Measurements from ENCODE around the gene SH2D3A.
"Not testable (repeated sequence)": the region's sequence is repeated elsewhere in the genome, so short reads cannot be mapped to it uniquely, and the experiment has no call there.

Gene SH2D3A

DNA sequence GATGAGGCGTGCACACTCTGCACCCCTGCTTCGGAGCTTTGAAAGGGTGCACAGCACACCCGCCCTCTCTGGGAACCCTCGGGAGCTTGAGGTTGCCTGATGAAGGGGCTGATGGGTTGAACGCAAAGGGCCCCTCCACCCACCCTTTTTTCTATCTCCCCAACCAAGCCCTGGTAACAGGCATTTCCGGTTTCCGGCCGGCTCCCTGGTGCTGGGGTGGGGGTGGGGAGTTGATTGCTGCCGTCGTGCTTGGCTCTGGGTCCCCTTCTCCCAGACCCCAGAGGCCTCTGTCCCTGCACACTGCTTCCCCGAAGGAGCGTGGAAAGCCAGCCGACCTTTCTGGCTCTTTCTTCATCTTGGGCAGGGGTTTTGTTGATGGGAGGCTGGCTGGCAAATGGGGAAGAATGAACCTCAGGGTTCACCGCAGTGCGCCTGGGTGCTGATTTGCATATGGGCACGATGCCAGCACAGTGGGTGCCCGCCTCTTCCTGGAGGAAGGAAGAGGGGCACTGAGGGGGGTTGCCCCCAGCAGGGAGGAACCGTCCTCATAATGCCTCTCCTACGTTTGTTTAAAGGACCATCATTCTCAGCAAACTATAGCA is 34.4 kb upstream of the SH2D3A start:
- in situ Hi-C loops (cut with HindIII; ENCODE audit: low pct_ligation_motif_present, low sequenced_read_pairs): no loop called here
- TF ChIP-seq, protein P1, sequence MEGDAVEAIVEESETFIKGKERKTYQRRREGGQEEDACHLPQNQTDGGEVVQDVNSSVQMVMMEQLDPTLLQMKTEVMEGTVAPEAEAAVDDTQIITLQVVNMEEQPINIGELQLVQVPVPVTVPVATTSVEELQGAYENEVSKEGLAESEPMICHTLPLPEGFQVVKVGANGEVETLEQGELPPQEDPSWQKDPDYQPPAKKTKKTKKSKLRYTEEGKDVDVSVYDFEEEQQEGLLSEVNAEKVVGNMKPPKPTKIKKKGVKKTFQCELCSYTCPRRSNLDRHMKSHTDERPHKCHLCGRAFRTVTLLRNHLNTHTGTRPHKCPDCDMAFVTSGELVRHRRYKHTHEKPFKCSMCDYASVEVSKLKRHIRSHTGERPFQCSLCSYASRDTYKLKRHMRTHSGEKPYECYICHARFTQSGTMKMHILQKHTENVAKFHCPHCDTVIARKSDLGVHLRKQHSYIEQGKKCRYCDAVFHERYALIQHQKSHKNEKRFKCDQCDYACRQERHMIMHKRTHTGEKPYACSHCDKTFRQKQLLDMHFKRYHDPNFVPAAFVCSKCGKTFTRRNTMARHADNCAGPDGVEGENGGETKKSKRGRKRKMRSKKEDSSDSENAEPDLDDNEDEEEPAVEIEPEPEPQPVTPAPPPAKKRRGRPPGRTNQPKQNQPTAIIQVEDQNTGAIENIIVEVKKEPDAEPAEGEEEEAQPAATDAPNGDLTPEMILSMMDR (IDR thresholded peaks at IDR 0.05; ENCODE audit: low read depth, low read length, missing control alignments): no peak
- Histone ChIP-seq H3K27me3 (replicated peaks) (no peaks in the 10 kb centered on the region), H3K4me3 (ENCODE audit: low read depth, low read length) (no peak overlapping the region), H3K27ac (peak overlapping the region; percentile 2), H3K36me3 (replicated peaks) (no peaks in the 10 kb centered on the region)
- DNase-seq: no peak

GRCh38 chr19:6800991-6801484 is 33.8 kb upstream of the SH2D3A start:
- DNase-seq: peak; percentile 71
- in situ Hi-C loops (cut with HindIII; ENCODE audit: low pct_ligation_motif_present, low sequenced_read_pairs): no loop called here

DNA sequence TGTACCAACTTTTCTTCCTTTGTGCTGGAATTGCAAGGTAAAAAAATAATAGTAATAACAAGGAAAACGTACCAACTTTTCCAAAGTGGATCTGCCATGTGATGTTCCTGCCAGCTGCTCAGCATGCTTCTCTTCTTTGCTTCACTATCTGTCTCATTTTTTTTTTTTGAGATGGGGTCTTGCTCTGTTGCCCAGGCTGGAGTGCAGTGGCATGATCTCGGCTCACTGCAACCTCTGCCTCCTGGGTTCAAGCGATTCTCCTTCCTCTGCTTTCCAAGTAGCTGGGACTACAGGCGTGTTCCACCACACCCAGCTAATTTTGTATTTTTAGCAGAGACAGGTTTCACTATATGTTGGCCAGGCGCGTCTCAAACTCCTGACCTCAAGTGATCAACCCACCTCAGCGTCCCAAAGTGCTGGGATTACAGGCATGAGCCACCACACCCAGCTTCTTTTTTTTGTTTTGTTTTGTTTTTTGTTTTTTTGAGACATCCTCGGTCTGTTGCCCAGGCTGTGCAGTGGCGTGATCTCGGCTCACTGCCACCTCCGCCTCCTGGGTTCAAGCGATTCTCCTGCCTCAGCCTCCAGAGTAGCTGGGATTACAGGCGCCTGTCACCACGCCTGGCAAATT is 33.0 kb upstream of the SH2D3A start:
- H3K27ac ChIP-seq; in situ Hi-C loops (cut with HindIII; ENCODE audit: low pct_ligation_motif_present, low sequenced_read_pairs); H3K36me3 ChIP-seq (replicated peaks); H3K4me3 ChIP-seq (ENCODE audit: low read depth, low read length); H3K27me3 ChIP-seq (replicated peaks); DNase-seq: not testable (repeated sequence)

More at GRCh38 chr19:6800991-6801484, 33.8 kb upstream of the SH2D3A start:
- Histone ChIP-seq H3K36me3 (replicated peaks) (no peaks in the 10 kb centered on the region), H3K27me3 (replicated peaks) (no peaks in the 10 kb centered on the region), H3K27ac (peak overlapping the region; percentile 2), H3K4me3 (ENCODE audit: low read depth, low read length) (no peak overlapping the region)
- TF ChIP-seq, protein P1 (IDR thresholded peaks at IDR 0.05; ENCODE audit: low read depth, low read length, missing control alignments): no peak

DNA sequence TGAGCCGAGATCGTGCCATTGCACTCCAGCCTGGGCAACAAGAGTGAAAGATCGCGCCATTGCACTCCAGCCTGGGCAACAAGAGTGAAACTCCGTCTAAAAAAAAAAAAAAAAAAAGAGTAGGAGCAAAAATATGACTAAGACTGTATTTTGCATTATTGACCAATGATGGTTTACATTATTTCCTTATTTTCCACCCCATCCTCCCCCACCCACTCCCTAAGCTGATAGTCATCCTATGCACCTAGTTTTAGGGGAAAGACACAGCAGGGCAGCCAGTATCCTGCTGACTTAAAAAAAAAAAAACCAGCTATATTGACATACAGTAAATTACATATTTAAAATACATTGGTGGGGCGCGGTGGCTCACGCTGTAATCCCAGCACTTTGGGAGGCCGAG is 30.4 kb upstream of the SH2D3A start:
- Histone ChIP-seq H3K27me3 (replicated peaks) (no peaks in the 10 kb centered on the region), H3K4me3 (ENCODE audit: low read depth, low read length) (no peak overlapping the region), H3K27ac (no peak overlapping the region), H3K36me3 (replicated peaks) (no peaks in the 10 kb centered on the region)
- in situ Hi-C loops (cut with HindIII; ENCODE audit: low pct_ligation_motif_present, low sequenced_read_pairs): no loop called here
- TF ChIP-seq, protein P1 (IDR thresholded peaks at IDR 0.05; ENCODE audit: low read depth, low read length, missing control alignments): no peak
- no peak for DNase-seq

- Histone ChIP-seq H3K36me3 (replicated peaks) (no peaks in the 10 kb centered on the region), H3K27me3 (replicated peaks) (no peaks in the 10 kb centered on the region), H3K27ac (no peak overlapping the region), H3K4me3 (ENCODE audit: low read depth, low read length) (no peak overlapping the region)
- TF ChIP-seq, protein P1 (IDR thresholded peaks at IDR 0.05; ENCODE audit: low read depth, low read length, missing control alignments): no peak
- in situ Hi-C loops (cut with HindIII; ENCODE audit: low pct_ligation_motif_present, low sequenced_read_pairs): no loop called here
- DNase-seq: no peak
Measured at GRCh38 chr19:6796278-6796677, 29.0 kb upstream of the SH2D3A start.

- Histone ChIP-seq H3K27ac (no peak overlapping the region), H3K27me3 (replicated peaks) (no peaks in the 10 kb centered on the region), H3K36me3 (replicated peaks) (no peaks in the 10 kb centered on the region), H3K4me3 (ENCODE audit: low read depth, low read length) (no peak overlapping the region)
- no peak for DNase-seq
- TF ChIP-seq, protein P1 (IDR thresholded peaks at IDR 0.05; ENCODE audit: low read depth, low read length, missing control alignments): no peak
- in situ Hi-C loops (cut with HindIII; ENCODE audit: low pct_ligation_motif_present, low sequenced_read_pairs): no loop called here
Measured at GRCh38 chr19:6794686-6795431, 27.6 kb upstream of the SH2D3A start.
